Neural crest cell (in vitro differentiated cells): ENCODE measurements around the gene LCN15. TPM values are rescaled to one million over a fixed set of nuclear protein-coding genes. Genes with fewer than 3 reads are reported as not detected.

Experiments
- DNase-seq: peaks from one replicate; pipeline ENCODE4 v3.0.0; 2021; ENCODE audit warnings: low read depth, mixed read lengths, low spot score
- H3K27ac Mint-ChIP-seq: one replicate; pipeline ENCODE4 v1.8.0; 2021; ENCODE audit warnings: mild to moderate bottlenecking, mixed read lengths; ENCODE audit not compliant: unreplicated experiment
- H3K27me3 Mint-ChIP-seq: 2 replicates; pipeline ENCODE4 v1.8.0; 2021; ENCODE audit warnings: low read depth, mild to moderate bottlenecking, mixed read lengths
- H3K36me3 Mint-ChIP-seq: 2 replicates; pipeline ENCODE4 v1.8.0; 2021; ENCODE audit warnings: low read depth, mild to moderate bottlenecking, mixed read lengths
- H3K4me1 Mint-ChIP-seq: 2 replicates; pipeline ENCODE4 v1.8.0; 2021; ENCODE audit warnings: mixed read lengths
- H3K4me3 Mint-ChIP-seq: one replicate; pipeline ENCODE4 v1.8.0; 2021; ENCODE audit warnings: mild to moderate bottlenecking, mixed read lengths
- H3K9me3 Mint-ChIP-seq: 2 replicates; pipeline ENCODE4 v1.8.0; 2021; ENCODE audit warnings: mixed read lengths
- CTCF ChIP-seq: fragments of 200-600 bp; sonication (generic); conservative IDR thresholded peaks from 2 replicates; pipeline ENCODE4 v1.5.0; 2021; ENCODE audit warnings: antibody characterized with exemption, mild to moderate bottlenecking
- total RNA-seq: library from RNA; stranded (reverse); gene quantifications from 2 replicates; pipeline ENCODE4 v1.2.1, GENCODE V29; 2021

LCN15 gene
- total RNA-seq, 1 donor from 2014 or later, result not detected

DNA sequence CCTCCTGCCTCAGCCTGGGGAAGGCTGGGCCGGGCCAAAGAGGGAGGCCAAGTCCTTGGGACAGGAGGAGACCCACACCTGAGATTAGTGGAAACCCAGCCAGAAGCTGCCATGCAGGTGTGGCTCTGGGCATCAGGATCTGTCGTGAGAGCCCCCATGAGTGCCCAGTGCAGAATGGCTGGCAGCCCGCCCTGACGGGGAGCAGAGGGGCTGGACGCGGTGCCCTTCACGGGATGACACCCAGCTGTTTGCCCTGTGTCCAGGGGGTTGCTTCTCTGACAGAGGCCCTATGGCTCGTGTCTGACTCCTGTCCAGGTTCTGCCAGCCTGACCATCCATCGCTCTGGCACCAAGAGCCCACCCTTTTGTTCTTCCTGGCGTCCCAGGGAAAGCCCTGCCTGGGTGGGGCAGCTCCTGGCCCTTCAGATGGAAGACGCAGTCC, 43.4 kb downstream of the LCN15 start:
- Mint-ChIP-seq H3K9me3 (no peaks in the 10 kb centered on the region), H3K4me3 (peak overlapping the region; percentile 81), H3K27me3 (peaks cover 3% of the 10 kb centered on the region), H3K36me3 (peaks cover 15% of the 10 kb centered on the region), H3K27ac (no peak overlapping the region), H3K4me1 (peaks cover 34% of the 10 kb centered on the region)
- TF ChIP-seq CTCF, result no peak
- DNase-seq, result no peak

DNA sequence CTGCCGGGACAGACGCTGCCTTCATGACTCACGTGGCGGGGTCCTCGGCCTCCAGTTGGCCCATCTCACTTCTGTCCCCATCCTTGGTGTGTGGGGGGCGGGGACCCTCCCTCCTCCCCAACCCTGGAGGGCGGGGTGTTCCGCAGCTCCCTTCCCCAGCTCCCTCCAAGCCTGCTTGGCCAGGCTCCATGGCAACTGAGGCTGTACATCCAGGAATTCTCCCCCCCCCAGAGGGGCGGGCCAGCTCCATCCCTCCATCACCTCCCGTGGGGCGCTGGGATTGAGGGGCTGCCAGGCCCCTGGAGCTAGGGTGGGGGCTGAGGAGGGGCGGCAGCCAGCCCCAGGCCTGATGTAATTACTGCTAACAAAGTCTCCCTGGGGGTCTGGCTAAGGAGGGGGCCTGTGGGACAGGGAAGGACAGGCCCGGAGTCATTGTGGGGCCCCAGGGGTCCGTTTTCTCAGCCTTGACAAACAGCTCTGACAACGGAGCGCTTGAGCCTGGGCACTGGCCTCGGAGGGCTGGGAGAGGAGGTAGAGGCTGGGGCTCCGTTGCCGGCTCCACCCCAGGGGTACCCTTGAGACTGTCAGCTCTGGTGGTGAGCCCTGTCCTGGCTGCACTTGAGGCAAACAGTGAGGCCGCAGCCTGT, 43.9 kb downstream of the LCN15 start:
- Mint-ChIP-seq H3K4me3 (peak overlapping the region; percentile 81), H3K4me1 (peaks cover 33% of the 10 kb centered on the region), H3K36me3 (peaks cover 10% of the 10 kb centered on the region), H3K9me3 (no peaks in the 10 kb centered on the region), H3K27me3 (peaks cover 3% of the 10 kb centered on the region), H3K27ac (peak overlapping the region; percentile 84)
- TF ChIP-seq CTCF, result no peak
- peak; percentile 67 for DNase-seq

GRCh38 chr9:136719195-136719880, 45.0 kb downstream of the LCN15 start:
- Mint-ChIP-seq H3K9me3 (no peaks in the 10 kb centered on the region), H3K4me3 (no peak overlapping the region), H3K27ac (no peak overlapping the region), H3K27me3 (peaks cover 3% of the 10 kb centered on the region), H3K36me3 (peaks cover 10% of the 10 kb centered on the region), H3K4me1 (peaks cover 32% of the 10 kb centered on the region)
- TF ChIP-seq CTCF, result no peak
- no peak for DNase-seq

DNA sequence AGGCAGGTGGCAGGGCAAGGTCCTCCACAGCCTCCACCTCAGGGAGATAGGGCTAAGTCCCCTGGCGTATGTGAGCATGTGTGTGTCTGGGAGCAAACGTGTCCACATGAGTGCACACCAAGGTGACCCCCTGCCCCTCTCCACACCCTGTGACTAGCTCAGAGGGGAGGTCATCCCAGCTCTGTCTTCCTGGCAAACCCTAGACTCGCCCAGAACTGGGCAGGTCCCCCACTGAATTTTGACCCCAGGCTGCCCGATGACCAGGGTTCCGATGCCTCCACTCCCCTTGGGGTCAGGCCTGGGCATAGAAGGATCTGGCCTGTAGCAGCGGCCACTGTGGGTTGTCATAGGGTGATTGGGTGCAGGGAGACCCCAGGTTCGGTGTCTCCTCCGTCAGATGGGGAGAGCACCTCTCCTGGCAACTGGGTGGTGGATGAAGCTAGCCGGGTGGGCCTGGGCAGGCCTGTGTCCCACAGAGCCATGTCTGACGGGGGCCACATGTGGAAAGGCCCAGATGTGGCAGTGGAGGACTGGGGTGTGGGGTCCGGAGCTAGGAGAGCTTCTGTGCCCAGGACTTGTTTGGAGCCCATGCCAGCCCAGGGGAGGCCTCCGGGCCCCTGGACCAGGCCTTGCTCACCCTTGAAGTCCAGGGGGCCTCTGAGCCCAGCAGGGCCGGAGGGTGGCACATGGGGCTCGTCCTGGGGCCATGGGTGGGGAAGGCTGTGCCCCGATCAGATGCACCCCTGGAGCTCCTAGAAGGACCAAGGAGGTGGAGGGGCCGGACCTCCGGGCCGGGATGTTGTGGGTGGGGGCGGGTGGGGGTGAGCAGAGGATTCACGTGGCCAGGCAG, 45.7 kb downstream of the LCN15 start:
- DNase-seq, result no peak
- Mint-ChIP-seq H3K27me3 (peaks cover 3% of the 10 kb centered on the region), H3K4me3 (peak overlapping the region; percentile 54), H3K4me1 (peaks cover 29% of the 10 kb centered on the region), H3K27ac (no peak overlapping the region), H3K36me3 (peaks cover 4% of the 10 kb centered on the region), H3K9me3 (no peaks in the 10 kb centered on the region)
- no peak for TF ChIP-seq CTCF

GRCh38 chr9:136717399-136717798, 46.9 kb downstream of the LCN15 start:
- peaks cover 29% of the 10 kb centered on the region for H3K4me1 Mint-ChIP-seq
- peaks cover 3% of the 10 kb centered on the region for H3K36me3 Mint-ChIP-seq
- no peak overlapping the region for H3K4me3 Mint-ChIP-seq
- H3K9me3 Mint-ChIP-seq, result no peaks in the 10 kb centered on the region
- H3K27me3 Mint-ChIP-seq, result peaks cover 3% of the 10 kb centered on the region
- no peak for TF ChIP-seq CTCF
- no peak for DNase-seq
- H3K27ac Mint-ChIP-seq, result no peak overlapping the region
